ENCODE measurements around the gene BLM.

BLM gene

GRCh38 chr15:90790561-90790960, 73.4 kb downstream of the BLM start:
- DNase-seq (ENCODE audit: low spot score): no peak

- no peak for DNase-seq (ENCODE audit: low spot score)
These were observed 77.4 kb downstream of the BLM start for GRCh38 chr15:90794538-90794937.

- no peak for DNase-seq (ENCODE audit: low spot score)
These were observed 82.6 kb downstream of the BLM start for GRCh38 chr15:90799639-90800170.

- DNase-seq (ENCODE audit: low spot score): no peak
These were observed 84.7 kb downstream of the BLM start for GRCh38 chr15:90801803-90802202.

- DNase-seq (ENCODE audit: low spot score): no peak
These were observed 90.1 kb downstream of the BLM start for GRCh38 chr15:90807074-90807785.

- DNase-seq (ENCODE audit: low spot score): no peak
These were observed 90.6 kb downstream of the BLM start for GRCh38 chr15:90807786-90808086.

- no peak for DNase-seq (ENCODE audit: low spot score)
These were observed 91.5 kb downstream of the BLM start for GRCh38 chr15:90808517-90809235.

GRCh38 chr15:90809536-90809935, 92.4 kb downstream of the BLM start:
- DNase-seq (ENCODE audit: low spot score): no peak

- DNase-seq (ENCODE audit: low spot score): no peak
These were observed 93.2 kb downstream of the BLM start for GRCh38 chr15:90810354-90810753.

- no peak for DNase-seq (ENCODE audit: low spot score)
These were observed 95.2 kb downstream of the BLM start for GRCh38 chr15:90812171-90812957.

GRCh38 chr15:90812958-90813265, 95.8 kb downstream of the BLM start:
- DNase-seq (ENCODE audit: low spot score): no peak

GRCh38 chr15:90813796-90814190, 96.6 kb downstream of the BLM start:
- DNase-seq (ENCODE audit: low spot score): no peak

GRCh38 chr15:90814191-90814821, 97.2 kb downstream of the BLM start:
- DNase-seq (ENCODE audit: low spot score): no peak

- DNase-seq (ENCODE audit: low spot score): no peak
These were observed 99.4 kb downstream of the BLM start for GRCh38 chr15:90816401-90817116.

GRCh38 chr15:90817117-90818057, 100.2 kb downstream of the BLM start:
- no peak for DNase-seq (ENCODE audit: low spot score)

- DNase-seq (ENCODE audit: low spot score): no peak
These were observed 101.4 kb downstream of the BLM start for GRCh38 chr15:90818251-90819210.

- no peak for DNase-seq (ENCODE audit: low spot score)
These were observed 102.2 kb downstream of the BLM start for GRCh38 chr15:90819390-90819789.

- DNase-seq (ENCODE audit: low spot score): no peak
These were observed 102.7 kb downstream of the BLM start for GRCh38 chr15:90819850-90820249.

GRCh38 chr15:90820481-90820880, 103.3 kb downstream of the BLM start:
- DNase-seq (ENCODE audit: low spot score): no peak
